Fibroblast of lung (primary cell): ENCODE data around the gene DCST2. TPM values are rescaled to one million over a fixed set of nuclear protein-coding genes. Genes with fewer than 3 reads are reported as not detected.

Experiments used
- DNase-seq, 2 donors: peaks; one replicate each; pipeline versions ENCODE4 v3.0.0 to v3.0.0-alpha.2; 2010; ENCODE audit warnings: low read depth in 2 of 2
- H2AFZ ChIP-seq: 2 replicates; pipeline ENCODE4 v1.5.1; 2012; ENCODE audit warnings: low read length, control low read depth, inconsistent platforms
- H3K27ac ChIP-seq: 2 replicates; pipeline ENCODE4 v1.5.1; 2011; ENCODE audit warnings: low read length, control low read depth; ENCODE audit not compliant: insufficient read depth
- H3K27me3 ChIP-seq: 2 replicates; pipeline ENCODE4 v1.5.1; 2011; ENCODE audit warnings: mild to moderate bottlenecking, low read length; ENCODE audit not compliant: control insufficient read depth, insufficient read depth
- H3K36me3 ChIP-seq: 2 replicates; pipeline ENCODE4 v1.5.1; 2011; ENCODE audit warnings: low read length; ENCODE audit not compliant: control insufficient read depth, insufficient read depth
- H3K4me1 ChIP-seq: 2 replicates; pipeline ENCODE4 v1.5.1; 2011; ENCODE audit warnings: low read length; ENCODE audit not compliant: control insufficient read depth, insufficient read depth; ENCODE audit errors: extremely low read depth
- H3K4me2 ChIP-seq: 2 replicates; pipeline ENCODE4 v1.5.1; 2011; ENCODE audit warnings: low read length, control low read depth; ENCODE audit not compliant: insufficient read depth; ENCODE audit errors: extremely low read depth
- H3K4me3 ChIP-seq, 4 experiments: fragments of 200-600 bp in 1 of 4; sonication (generic) in 1 of 4; replicated peaks in 1 of 4; 2 replicates each; pipeline ENCODE4 v1.5.1; 2011 to 2016; ENCODE audit warnings: low read length in 4 of 4, low read depth in 3 of 4, mild to moderate bottlenecking in 3 of 4, control low read depth in 2 of 4, inconsistent platforms in 1 of 4, mixed read lengths in 1 of 4; ENCODE audit not compliant: insufficient read depth in 1 of 4; ENCODE audit errors: control extremely low read depth in 1 of 4
- H3K79me2 ChIP-seq: 2 replicates; pipeline ENCODE4 v1.5.1; 2012; ENCODE audit warnings: mild to moderate bottlenecking, low read length, inconsistent platforms; ENCODE audit not compliant: control insufficient read depth, insufficient read depth
- H3K9ac ChIP-seq: 2 replicates; pipeline ENCODE4 v1.5.1; 2011; ENCODE audit warnings: mild to moderate bottlenecking, low read length, control low read depth; ENCODE audit not compliant: insufficient read depth
- H3K9me3 ChIP-seq: 2 replicates; pipeline ENCODE4 v1.5.1; 2012; ENCODE audit warnings: low read depth, low read length; ENCODE audit not compliant: control insufficient read depth, insufficient read depth
- H4K20me1 ChIP-seq: 2 replicates; pipeline ENCODE4 v1.5.1; 2011; ENCODE audit warnings: low read length; ENCODE audit not compliant: control insufficient read depth, insufficient read depth; ENCODE audit errors: extremely low read depth
- EZH2 ChIP-seq: IDR thresholded peaks from 2 replicates; pipeline ENCODE4 v1.5.1; 2012; ENCODE audit warnings: low read length, control low read depth, mild to moderate bottlenecking; ENCODE audit errors: missing control alignments
- polyA plus RNA-seq, 2 donors: library from polyadenylated mRNA; depleted of rRNA in 1 of 2; stranded (reverse) in 1 of 2; unstranded in 1 of 2; fragments of >200 nt; gene quantifications; 2 replicates each; pipeline ENCODE4 v1.2.1, GENCODE V29; 2011 to 2012; ENCODE audit warnings: missing spikeins in 1 of 2
- total RNA-seq: library from RNA; depleted of rRNA; stranded (reverse); fragments of >200 nt; gene quantifications from 2 replicates; pipeline ENCODE4 v1.2.1, GENCODE V29; 2014
- TF ChIP-seq, protein P1 (sequence below), 2 donors: IDR thresholded peaks in 1 of 2; conservative IDR thresholded peaks in 1 of 2; 1 replicate in 1 of 2; 2 replicates in 1 of 2; pipeline ENCODE4 v1.5.1; 2011 to 2012; ENCODE audit warnings: low read length in 2 of 2, control low read depth in 1 of 2, inconsistent platforms in 1 of 2, low read depth in 1 of 2, mild to moderate bottlenecking in 1 of 2

The DCST2 gene
- total and polyA plus RNA-seq, 2 donors (not counting 1 experiment from before 2014, with no cell fraction given): 0.06 to 0.17 TPM

DNA sequence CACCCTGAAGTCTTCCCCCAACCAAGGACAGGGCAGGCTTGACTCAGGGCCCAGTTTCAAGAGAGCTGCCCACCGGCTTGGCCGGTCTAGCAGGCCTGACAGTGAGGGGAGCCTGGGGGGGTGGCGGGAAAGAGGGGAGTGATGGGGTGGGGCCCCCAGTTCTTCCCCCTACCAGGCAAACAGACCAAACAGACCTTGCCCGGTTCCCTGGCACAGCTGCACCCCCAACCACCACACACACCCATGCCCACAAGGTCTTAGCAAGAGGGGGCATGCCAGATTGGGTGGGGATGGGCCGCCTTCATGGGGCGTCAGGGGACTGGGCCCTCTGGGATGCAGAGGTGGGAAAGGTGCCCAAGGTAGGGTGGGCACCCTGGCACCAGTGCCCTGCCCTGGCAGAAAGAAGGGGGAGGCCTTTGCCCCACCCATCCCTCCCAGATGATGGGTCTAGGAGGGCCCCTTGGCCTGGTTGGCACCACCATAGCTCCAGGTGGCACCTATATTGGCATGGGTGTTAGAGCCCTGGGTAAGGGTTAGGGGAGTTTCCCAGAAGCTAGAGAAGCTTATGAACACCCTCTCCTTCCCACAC, 22.1 kb downstream of the DCST2 start:
- Histone ChIP-seq H3K4me3 (no peak overlapping the region), H3K27ac (no peak overlapping the region), H3K9me3 (no peaks in the 10 kb centered on the region), H3K79me2 (peaks cover 2% of the 10 kb centered on the region), H4K20me1 (no peaks in the 10 kb centered on the region), H3K9ac (no peak overlapping the region), H3K4me1 (peaks cover 2% of the 10 kb centered on the region), H3K4me2 (no peak overlapping the region), H3K27me3 (no peaks in the 10 kb centered on the region), H2AFZ (no peak overlapping the region), H3K36me3 (peaks cover 6% of the 10 kb centered on the region)
- DNase-seq: no peak
- TF ChIP-seq, protein P1, sequence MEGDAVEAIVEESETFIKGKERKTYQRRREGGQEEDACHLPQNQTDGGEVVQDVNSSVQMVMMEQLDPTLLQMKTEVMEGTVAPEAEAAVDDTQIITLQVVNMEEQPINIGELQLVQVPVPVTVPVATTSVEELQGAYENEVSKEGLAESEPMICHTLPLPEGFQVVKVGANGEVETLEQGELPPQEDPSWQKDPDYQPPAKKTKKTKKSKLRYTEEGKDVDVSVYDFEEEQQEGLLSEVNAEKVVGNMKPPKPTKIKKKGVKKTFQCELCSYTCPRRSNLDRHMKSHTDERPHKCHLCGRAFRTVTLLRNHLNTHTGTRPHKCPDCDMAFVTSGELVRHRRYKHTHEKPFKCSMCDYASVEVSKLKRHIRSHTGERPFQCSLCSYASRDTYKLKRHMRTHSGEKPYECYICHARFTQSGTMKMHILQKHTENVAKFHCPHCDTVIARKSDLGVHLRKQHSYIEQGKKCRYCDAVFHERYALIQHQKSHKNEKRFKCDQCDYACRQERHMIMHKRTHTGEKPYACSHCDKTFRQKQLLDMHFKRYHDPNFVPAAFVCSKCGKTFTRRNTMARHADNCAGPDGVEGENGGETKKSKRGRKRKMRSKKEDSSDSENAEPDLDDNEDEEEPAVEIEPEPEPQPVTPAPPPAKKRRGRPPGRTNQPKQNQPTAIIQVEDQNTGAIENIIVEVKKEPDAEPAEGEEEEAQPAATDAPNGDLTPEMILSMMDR (conservative IDR thresholded peaks at IDR 0.05 in 1 of 2, IDR thresholded peaks at IDR 0.05 in 1 of 2; ENCODE audit: low read depth in 1 of 2, low read length in 2 of 2): no peak
- TF ChIP-seq EZH2: no peak

DNA sequence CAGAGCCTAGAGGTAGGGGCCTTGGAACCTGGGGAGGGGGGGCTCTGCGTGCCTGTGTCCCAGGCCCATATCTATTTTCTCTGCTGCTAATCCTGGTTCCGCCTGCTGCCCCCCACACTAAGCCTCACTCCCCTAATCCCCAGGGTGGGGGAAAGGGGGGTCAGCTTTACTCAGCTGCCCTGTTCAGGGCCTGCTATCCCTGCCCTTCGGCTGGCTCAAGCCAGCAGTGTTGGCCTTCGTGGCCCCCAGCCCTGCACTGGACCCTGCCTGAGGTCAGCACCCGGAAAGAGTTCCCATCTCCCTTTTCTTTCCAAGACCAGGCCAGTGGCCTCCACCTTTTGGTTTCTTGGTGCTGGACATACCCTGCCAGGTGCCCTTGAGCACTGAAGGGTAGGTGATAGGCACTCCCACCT, 22.6 kb downstream of the DCST2 start:
- DNase-seq: no peak
- no peaks in the 10 kb centered on the region for H4K20me1 ChIP-seq

DNA sequence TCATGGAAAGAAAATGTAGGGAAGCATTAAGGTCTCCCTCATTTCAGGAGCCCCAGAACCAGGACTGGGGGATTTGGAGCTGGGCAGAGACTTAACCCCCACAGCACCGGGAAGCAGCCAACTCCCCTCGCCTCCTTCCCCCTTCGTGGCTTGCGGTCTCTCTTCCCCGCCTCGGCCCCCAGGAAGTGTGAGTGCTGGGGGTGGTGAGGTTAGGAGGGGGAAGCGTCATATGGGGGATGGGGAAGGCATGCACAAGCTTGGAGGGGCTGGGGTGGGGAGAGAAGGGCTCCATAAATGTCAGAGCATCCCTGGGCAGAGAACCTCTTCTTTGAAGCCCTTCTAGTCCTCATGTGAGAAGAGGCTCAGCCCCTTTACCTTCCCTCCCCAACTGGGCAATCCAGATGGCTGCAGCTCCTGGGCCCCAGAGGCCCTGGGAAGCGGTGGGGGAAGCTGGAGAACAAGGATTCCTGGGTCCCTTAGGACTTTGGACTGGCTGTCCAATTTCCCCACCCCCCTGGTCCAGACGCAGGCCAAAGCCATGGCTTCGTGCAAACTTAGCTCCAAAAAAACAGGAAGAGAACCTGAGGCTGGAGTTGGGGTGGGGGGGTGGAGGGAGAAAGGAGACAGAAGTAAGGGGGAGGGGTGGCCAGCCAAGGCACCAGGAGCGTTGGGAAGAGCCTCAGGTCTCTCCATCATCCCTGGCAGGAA, 23.2 kb downstream of the DCST2 start:
- no peak overlapping the region for H3K4me3 ChIP-seq
- H3K27me3 ChIP-seq: no peaks in the 10 kb centered on the region
- H3K79me2 ChIP-seq: peaks cover 2% of the 10 kb centered on the region
- H3K27ac ChIP-seq: no peak overlapping the region
- no peak overlapping the region for H3K4me2 ChIP-seq
- no peak overlapping the region for H2AFZ ChIP-seq
- H3K9me3 ChIP-seq: no peaks in the 10 kb centered on the region
- H4K20me1 ChIP-seq: no peaks in the 10 kb centered on the region
- TF ChIP-seq, protein P1 (conservative IDR thresholded peaks at IDR 0.05 in 1 of 2, IDR thresholded peaks at IDR 0.05 in 1 of 2; ENCODE audit: low read depth in 1 of 2, low read length in 2 of 2): no peak
- TF ChIP-seq EZH2: no peak
- no peak for DNase-seq
- peaks cover 4% of the 10 kb centered on the region for H3K4me1 ChIP-seq
- H3K9ac ChIP-seq: no peak overlapping the region
- no peaks in the 10 kb centered on the region for H3K36me3 ChIP-seq

More for the DNA sequence above, 22.6 kb downstream of the DCST2 start:
- Histone ChIP-seq H3K4me1 (peaks cover 2% of the 10 kb centered on the region), H3K4me3 (no peak overlapping the region), H3K4me2 (no peak overlapping the region), H3K36me3 (peaks cover 3% of the 10 kb centered on the region), H3K9ac (no peak overlapping the region), H3K79me2 (peaks cover 2% of the 10 kb centered on the region), H3K9me3 (no peaks in the 10 kb centered on the region), H3K27me3 (no peaks in the 10 kb centered on the region), H2AFZ (no peak overlapping the region), H3K27ac (no peak overlapping the region)
- no peak for TF ChIP-seq EZH2
- TF ChIP-seq, protein P1 (conservative IDR thresholded peaks at IDR 0.05 in 1 of 2, IDR thresholded peaks at IDR 0.05 in 1 of 2; ENCODE audit: low read depth in 1 of 2, low read length in 2 of 2): no peak
